Ovary (tissue), 9 donors: ENCODE measurements around the gene MAP2K5. TPM values are rescaled to one million over a fixed set of nuclear protein-coding genes. Genes with fewer than 3 reads are reported as not detected.
"Not testable (repeated sequence)": the region's sequence is repeated elsewhere in the genome, so short reads cannot be mapped to it uniquely, and the experiment has no call there.

Source experiments
- DNase-seq, 5 donors: peaks; one replicate each; pipeline ENCODE4 v3.0.0-alpha.2; 2019 to 2020
- H3K27ac ChIP-seq, 2 donors: fragments of 200-600 bp; one replicate each; pipeline versions ENCODE4 v1.5.1 to v1.8.0; 2019 to 2022
- H3K27me3 ChIP-seq: fragments of 200-600 bp; one replicate; pipeline ENCODE4 v1.8.0; 2022
- H3K36me3 ChIP-seq: fragments of 200-600 bp; sonication (generic); one replicate; pipeline ENCODE4 v1.5.1; 2019
- H3K4me1 ChIP-seq: one replicate; pipeline ENCODE4 v1.8.1; 2013; ENCODE audit warnings: mild to moderate bottlenecking, moderate library complexity; ENCODE audit not compliant: insufficient read depth
- H3K4me3 ChIP-seq: fragments of 200-600 bp; sonication (generic); one replicate; pipeline ENCODE4 v1.5.1; 2017
- H3K9me3 ChIP-seq, 2 donors: fragments of 200-600 bp in 1 of 2; sonication (generic) in 1 of 2; one replicate each; pipeline versions ENCODE4 v1.5.1 to v1.8.1; 2013 to 2019; ENCODE audit warnings: mild to moderate bottlenecking in 1 of 2, moderate library complexity in 1 of 2
- CTCF ChIP-seq, 3 donors: fragments of 450-650 bp in 2 of 3; fragments of 200-600 bp in 1 of 3; IDR thresholded peaks; one replicate each; pipeline versions ENCODE4 v1.5.1 to v1.8.0; 2016 to 2022; ENCODE audit warnings: antibody characterized with exemption in 3 of 3, mild to moderate bottlenecking in 1 of 3
- EP300 ChIP-seq: sonication (generic); formaldehyde crosslinking; IDR thresholded peaks from one replicate; pipeline ENCODE4 v1.6.1; 2017; ENCODE audit warnings: antibody characterized with exemption
- POLR2A ChIP-seq: fragments of 450-650 bp; IDR thresholded peaks from one replicate; pipeline ENCODE4 v1.6.1; 2017; ENCODE audit warnings: antibody characterized with exemption, mild to moderate bottlenecking, moderate library complexity
- WGBS, 3 donors: extraction: QIAGEN DNeasy Blood & Tissue Kit in 1 of 3; methylation state at CpG; one replicate each; pipeline versions ENCODE4 v1.1.5 to v1.1.7; 2013 to 2017; 5-methylcytosine and 5-hydroxymethylcytosine counted together
- intact Hi-C, 4 donors: fragments of 100-400 bp; cut with DNase I; formaldehyde crosslinking; loops; one replicate each; pipeline versions ENCODE4 v1.11.0 to v1.15.1; 2022 to 2023
- polyA plus RNA-seq, 2 donors: library from polyadenylated mRNA; stranded (reverse); fragments of 200-250 nt in 1 of 2; fragments of 350-450 nt in 1 of 2; fragmentation: Illumina TruSeq in 1 of 2; extraction: RNeasy Lipid Tissue Mini Kit (QIAGEN cat#74804) in 1 of 2; gene quantifications; one replicate each; pipeline ENCODE4 v1.2.3, GENCODE V29; 2013 to 2014
- total RNA-seq, 7 donors: library from RNA; depleted of rRNA in 2 of 7; stranded (reverse); fragments of >200 nt in 2 of 7; fragmentation: NEBNext Ultra II Directional in 3 of 7; extraction: Animal tissue kit (Norgen Biotek cat#: 25700) in 3 of 7; gene quantifications; one replicate each; pipeline versions ENCODE4 v1.1.0 to v1.2.4, GENCODE V29; 2016 to 2023
- donor health status: DM: no; HTN: no; CAD: no; lungs with moderate emphysema.
- donor health status: DM: no; HTN: no; CAD: no.
- donor health status: Bipolar disorder and iron deficiency.
- donor health status: DM: yes; HTN: yes; CAD: no.
- donor health status: DM: no; HTN: no; CAD: no.
- donor health status: DM: yes; HTN: yes; CAD: no.

The MAP2K5 gene
- total and polyA plus RNA-seq, 9 donors: 4.0 to 39.8 (median 23.2) TPM

- no peak for TF ChIP-seq EP300
- TF ChIP-seq CTCF (IDR thresholded peaks at IDR 0.05): no peak
- TF ChIP-seq POLR2A: no peak
- H3K4me1 ChIP-seq: peaks cover 9% of the 10 kb centered on the region
- no peaks in the 10 kb centered on the region for H3K9me3 ChIP-seq
- H3K27ac ChIP-seq: no peak overlapping the region
- WGBS, 3 donors: 42 to 51% (median 43%) methylated on average over 6 of the region's 6 CpGs
- DNase-seq: no peak
- no peak overlapping the region for H3K4me3 ChIP-seq
- no peaks in the 10 kb centered on the region for H3K27me3 ChIP-seq
- H3K36me3 ChIP-seq: no peaks in the 10 kb centered on the region
- intact Hi-C loops: no loop called here
Measured at GRCh38 chr15:67611370-67612369, 69.2 kb downstream of the MAP2K5 start.

GRCh38 chr15:67613211-67613610, 70.7 kb downstream of the MAP2K5 start:
- Histone ChIP-seq H3K4me1 (peaks cover 9% of the 10 kb centered on the region), H3K4me3 (no peak overlapping the region), H3K27me3 (no peaks in the 10 kb centered on the region), H3K9me3 (no peaks in the 10 kb centered on the region), H3K36me3 (no peaks in the 10 kb centered on the region), H3K27ac (no peak overlapping the region)
- WGBS, 3 donors: 0 to 19% (median 11%) methylated on average over 1 of the region's 1 CpG
- intact Hi-C loops: no loop called here
- TF ChIP-seq EP300 (no peak), POLR2A (no peak), CTCF (IDR thresholded peaks at IDR 0.05) (no peak)
- DNase-seq: no peak

- H3K27me3 ChIP-seq: no peaks in the 10 kb centered on the region
- no peaks in the 10 kb centered on the region for H3K36me3 ChIP-seq
- H3K4me1 ChIP-seq: peaks cover 9% of the 10 kb centered on the region
- WGBS, 3 donors: 86 to 91% (median 86%) methylated on average over 3 of the region's 3 CpGs
- no peaks in the 10 kb centered on the region for H3K9me3 ChIP-seq
- TF ChIP-seq CTCF (IDR thresholded peaks at IDR 0.05) (no peak), EP300 (no peak), POLR2A (no peak)
- DNase-seq: no peak
- intact Hi-C loops: no loop called here
- no peak overlapping the region for H3K27ac ChIP-seq
- no peak overlapping the region for H3K4me3 ChIP-seq
Measured at GRCh38 chr15:67613708-67614107, 71.2 kb downstream of the MAP2K5 start.

GRCh38 chr15:67615131-67615534, 72.6 kb downstream of the MAP2K5 start:
- DNase-seq, H3K4me3 ChIP-seq, H3K9me3 ChIP-seq, intact Hi-C loops, H3K27ac ChIP-seq, H3K4me1 ChIP-seq, H3K36me3 ChIP-seq, H3K27me3 ChIP-seq: not testable (repeated sequence)
- 33 to 60% (median 42%) methylated on average over 6 of the region's 6 CpGs for WGBS, 3 donors

- intact Hi-C loops: no loop called here
- Histone ChIP-seq H3K9me3 (no peaks in the 10 kb centered on the region), H3K27ac (no peak overlapping the region), H3K27me3 (no peaks in the 10 kb centered on the region), H3K4me3 (no peak overlapping the region), H3K36me3 (no peaks in the 10 kb centered on the region), H3K4me1 (peaks cover 4% of the 10 kb centered on the region)
- WGBS, 3 donors: 84 to 85% (median 84%) methylated on average over 4 of the region's 4 CpGs
- no peak for DNase-seq
- TF ChIP-seq EP300: no peak
- no peak for TF ChIP-seq POLR2A
- no peak for TF ChIP-seq CTCF (IDR thresholded peaks at IDR 0.05)
Measured at GRCh38 chr15:67618297-67618696, 75.8 kb downstream of the MAP2K5 start.
